Left lung (tissue), 10 donors: ENCODE results near the gene XBP1. TPM values are rescaled to one million over a fixed set of nuclear protein-coding genes. Genes with fewer than 3 reads are reported as not detected.

Experiments
- ATAC-seq: fragments of 200-7000 bp; cut with Tn5 transposase; one replicate; pipeline ENCODE4 v1.9.1; 2020; ENCODE audit warnings: moderate library complexity
- DNase-seq, 4 donors: peaks; one replicate each; pipeline ENCODE4 v3.0.0-alpha.2; 2013 to 2020
- H3K27ac ChIP-seq, 2 donors: fragments of 200-600 bp; sonication (generic) in 1 of 2; one replicate each; pipeline versions ENCODE4 v1.5.0 to v1.8.0; 2020 to 2021
- H3K27me3 ChIP-seq, 2 donors: fragments of 200-600 bp; sonication (generic) in 1 of 2; one replicate each; pipeline versions ENCODE4 v1.5.0 to v1.8.0; 2020 to 2021
- H3K36me3 ChIP-seq, 2 donors: fragments of 200-600 bp; sonication (generic) in 1 of 2; one replicate each; pipeline versions ENCODE4 v1.5.0 to v1.8.0; 2020 to 2021
- H3K4me1 ChIP-seq, 2 donors: fragments of 200-600 bp; one replicate each; pipeline ENCODE4 v1.8.0; 2021
- H3K4me3 ChIP-seq, 2 donors: fragments of 200-600 bp; sonication (generic) in 1 of 2; one replicate each; pipeline versions ENCODE4 v1.5.0 to v1.8.0; 2020 to 2021; ENCODE audit warnings: mild to moderate bottlenecking in 1 of 2
- H3K9me3 ChIP-seq, 2 donors: fragments of 200-600 bp; sonication (generic) in 1 of 2; one replicate each; pipeline versions ENCODE4 v1.5.0 to v1.8.0; 2020 to 2021
- intact Hi-C, 2 donors: fragments of 100-400 bp; cut with DNase I; formaldehyde crosslinking; loops; one replicate each; pipeline versions ENCODE4 v1.11.2 to v1.14.2; 2022
- polyA plus RNA-seq, 6 donors: library from polyadenylated mRNA; unstranded; fragments of 120-200 nt; gene quantifications; one replicate each; pipeline ENCODE4 v1.2.1, GENCODE V29; 2013; ENCODE audit not compliant: insufficient read length in 6 of 6
- total RNA-seq, 2 donors: library from RNA; stranded (reverse); fragmentation: NEBNext Ultra II Directional; extraction: Animal tissue kit (Norgen Biotek cat#: 25700); gene quantifications; one replicate each; pipeline ENCODE4 v1.2.1, GENCODE V29; 2021
- TF ChIP-seq, protein P1 (sequence below), 2 donors: fragments of 200-600 bp; sonication (generic) in 1 of 2; IDR thresholded peaks; one replicate each; pipeline versions ENCODE4 v1.5.0 to v1.8.0; 2021; ENCODE audit warnings: antibody characterized with exemption in 2 of 2
- donor health status: DM: no; HTN: yes; CAD: no.
- donor health status: DM: no; HTN: no; CAD: no.

The XBP1 gene
- total and polyA plus RNA-seq, 8 donors: 89.0 to 259 (median 113) TPM

DNA sequence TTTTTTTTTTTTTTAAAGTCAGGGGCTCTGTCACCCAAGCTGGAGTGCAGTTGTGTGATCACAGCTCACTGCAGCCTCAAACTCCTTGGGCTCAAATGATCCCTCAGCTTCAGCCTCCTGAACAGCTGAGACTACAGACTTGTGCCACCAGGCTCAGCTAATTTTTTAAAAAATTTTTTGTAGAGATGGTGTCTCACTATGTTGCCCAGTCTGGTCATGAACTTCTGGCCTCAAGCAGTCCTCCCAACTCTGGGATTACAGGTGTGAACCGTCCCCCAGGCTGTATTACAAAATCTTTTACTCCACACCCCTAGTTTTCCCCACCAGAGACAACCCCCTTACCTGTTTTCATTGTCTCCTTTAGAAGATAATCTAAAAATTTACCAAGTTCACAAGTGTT is 26.0 kb downstream of the XBP1 start:
- H3K4me3 ChIP-seq: peak overlapping the region in 1 of 2 donors; percentile 74
- ATAC-seq (no peak), DNase-seq (no peak)
- H3K27ac ChIP-seq: no peak overlapping the region
- peaks cover 0 to under 1% of the 10 kb centered on the region in 2 donors for H3K9me3 ChIP-seq
- H3K27me3 ChIP-seq: no peaks in the 10 kb centered on the region
- peaks cover 0 to 39% of the 10 kb centered on the region in 2 donors for H3K36me3 ChIP-seq
- TF ChIP-seq, protein P1, sequence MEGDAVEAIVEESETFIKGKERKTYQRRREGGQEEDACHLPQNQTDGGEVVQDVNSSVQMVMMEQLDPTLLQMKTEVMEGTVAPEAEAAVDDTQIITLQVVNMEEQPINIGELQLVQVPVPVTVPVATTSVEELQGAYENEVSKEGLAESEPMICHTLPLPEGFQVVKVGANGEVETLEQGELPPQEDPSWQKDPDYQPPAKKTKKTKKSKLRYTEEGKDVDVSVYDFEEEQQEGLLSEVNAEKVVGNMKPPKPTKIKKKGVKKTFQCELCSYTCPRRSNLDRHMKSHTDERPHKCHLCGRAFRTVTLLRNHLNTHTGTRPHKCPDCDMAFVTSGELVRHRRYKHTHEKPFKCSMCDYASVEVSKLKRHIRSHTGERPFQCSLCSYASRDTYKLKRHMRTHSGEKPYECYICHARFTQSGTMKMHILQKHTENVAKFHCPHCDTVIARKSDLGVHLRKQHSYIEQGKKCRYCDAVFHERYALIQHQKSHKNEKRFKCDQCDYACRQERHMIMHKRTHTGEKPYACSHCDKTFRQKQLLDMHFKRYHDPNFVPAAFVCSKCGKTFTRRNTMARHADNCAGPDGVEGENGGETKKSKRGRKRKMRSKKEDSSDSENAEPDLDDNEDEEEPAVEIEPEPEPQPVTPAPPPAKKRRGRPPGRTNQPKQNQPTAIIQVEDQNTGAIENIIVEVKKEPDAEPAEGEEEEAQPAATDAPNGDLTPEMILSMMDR (IDR thresholded peaks at IDR 0.05): no peak
- peaks cover 14 to 39% of the 10 kb centered on the region in 2 donors for H3K4me1 ChIP-seq
- intact Hi-C loops: no loop called here

DNA sequence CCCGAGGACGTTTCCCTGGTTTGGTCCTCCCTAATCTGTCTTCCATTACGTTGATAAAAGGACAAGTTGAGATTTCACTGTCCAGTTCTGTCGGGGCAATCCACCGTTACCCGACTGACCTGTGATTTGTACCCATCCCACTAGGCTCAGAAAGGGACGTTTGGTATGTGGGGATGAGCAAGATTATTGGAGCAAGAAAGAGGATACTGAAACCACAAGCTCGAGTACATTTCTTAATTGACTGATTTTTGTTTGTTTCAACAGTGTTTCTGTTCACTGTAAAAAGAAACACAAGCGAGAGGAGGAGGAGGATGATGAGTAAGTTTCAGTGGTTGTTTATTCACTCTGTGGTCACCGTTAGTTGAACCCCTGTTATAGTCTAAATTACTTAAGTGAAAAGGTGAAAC is 26.9 kb downstream of the XBP1 start:
- Histone ChIP-seq H3K27ac (peak overlapping the region; percentile 94 to 100), H3K4me3 (peak overlapping the region; percentile 66 to 74), H3K36me3 (peaks cover 0 to 38% of the 10 kb centered on the region in 2 donors), H3K27me3 (no peaks in the 10 kb centered on the region), H3K4me1 (peaks cover 8 to 30% of the 10 kb centered on the region in 2 donors), H3K9me3 (peaks cover 0 to 7% of the 10 kb centered on the region in 2 donors)
- TF ChIP-seq, protein P1 (IDR thresholded peaks at IDR 0.05): no peak
- intact Hi-C loops: no loop called here
- DNase-seq (peak in 1 of 4 donors; percentile 11), ATAC-seq (no peak)

DNA sequence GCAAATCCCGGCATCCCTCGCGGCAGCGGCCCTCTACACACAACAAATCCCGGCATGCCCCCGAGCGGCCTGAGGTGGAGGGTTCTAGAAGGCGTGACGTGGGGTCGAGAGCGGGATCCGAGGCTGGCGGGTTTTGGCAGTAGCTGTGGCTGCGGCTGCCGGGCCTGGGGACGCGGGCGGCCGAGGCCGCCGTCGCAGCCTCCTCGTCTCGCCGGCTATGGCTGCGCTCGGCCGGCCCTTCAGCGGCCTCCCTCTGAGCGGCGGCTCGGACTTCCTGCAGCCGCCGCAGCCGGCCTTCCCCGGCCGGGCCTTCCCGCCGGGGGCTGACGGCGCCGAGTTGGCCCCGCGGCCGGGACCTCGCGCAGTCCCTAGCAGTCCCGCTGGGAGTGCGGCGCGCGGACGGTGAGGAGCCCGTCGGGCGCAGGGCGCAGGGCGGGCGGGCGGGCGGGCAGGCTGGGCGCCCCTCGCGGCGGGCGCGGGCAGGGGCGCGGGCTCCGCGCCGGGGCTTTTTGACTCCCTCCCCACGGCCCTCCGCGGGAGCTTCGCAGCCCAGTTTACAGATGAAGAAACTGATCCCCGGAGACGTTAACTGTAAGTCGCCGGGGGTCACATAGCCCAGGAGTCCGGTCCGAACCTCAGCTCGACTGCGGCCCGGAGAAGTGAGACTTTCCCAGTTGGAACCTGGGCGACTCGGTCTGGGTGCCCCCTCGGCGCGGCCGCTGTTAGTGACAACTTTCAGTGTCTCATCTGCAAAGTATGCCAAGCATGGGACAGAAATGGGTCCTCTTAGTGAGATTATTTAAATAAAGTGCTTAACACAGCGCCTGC is 27.5 kb downstream of the XBP1 start, which contains the start of gene CCDC117:
Gene CCDC117 (plus strand): TSS at position 63 of the 828 bp plus-strand sequence. CDS start 155 bp downstream, at position 218.
- H3K27ac ChIP-seq: peak within 1 kb of the TSS; percentile 94 to 100
- H3K4me3 ChIP-seq: peak within 1 kb of the TSS; percentile 66 to 74
- TF ChIP-seq, protein P1 (IDR thresholded peaks at IDR 0.05): no peak
- DNase-seq: peak; percentile 94 to 98 (median 97)
- peaks cover 0 to 33% of the 10 kb centered on the region in 2 donors for H3K36me3 ChIP-seq
- H3K27me3 ChIP-seq: no peaks in the 10 kb centered on the region
- ATAC-seq: peak; percentile 98
- intact Hi-C loops: no loop called here
- peaks cover 0 to 7% of the 10 kb centered on the region in 2 donors for H3K9me3 ChIP-seq
- peaks cover 7 to 30% of the 10 kb centered on the region in 2 donors for H3K4me1 ChIP-seq

GRCh38 chr22:28771195-28771791 is 29.1 kb downstream of the XBP1 start:
- no peak overlapping the region for H3K27ac ChIP-seq
- peaks cover 0 to 20% of the 10 kb centered on the region in 2 donors for H3K36me3 ChIP-seq
- intact Hi-C loops: no loop called here
- H3K4me3 ChIP-seq: no peak overlapping the region
- H3K9me3 ChIP-seq: peaks cover 0 to 7% of the 10 kb centered on the region in 2 donors
- TF ChIP-seq, protein P1 (IDR thresholded peaks at IDR 0.05): no peak
- H3K4me1 ChIP-seq: peaks cover 7 to 30% of the 10 kb centered on the region in 2 donors
- DNase-seq: no peak
- no peaks in the 10 kb centered on the region for H3K27me3 ChIP-seq
- no peak for ATAC-seq
